CD8-positive, alpha-beta memory T cell (primary cell): Measurements from ENCODE around the gene HCK. TPM values are rescaled to one million over a fixed set of nuclear protein-coding genes. Genes with fewer than 3 reads are reported as not detected.

Experiments used
- CTCF ChIA-PET: fragments of 350-600 bp; sonication (Branson Sonifier 250); formaldehyde crosslinking; loops from one replicate; lab custom pipeline; 2021; ENCODE audit warnings: antibody characterized with exemption; lab: Charles Lee
- POLR2A ChIA-PET: fragments of 350-600 bp; sonication (Branson Sonifier 250); formaldehyde crosslinking; loops from one replicate; lab custom pipeline; 2021; ENCODE audit warnings: antibody characterized with exemption; lab: Charles Lee
- DNase-seq, 5 donors: peaks; one replicate each; pipeline versions ENCODE4 v3.0.0 to v3.0.0-alpha.2; 2020 to 2022; ENCODE audit warnings: mixed read lengths in 1 of 5
- H3K27ac ChIP-seq: one replicate; pipeline ENCODE4 v1.7.0; 2013; ENCODE audit warnings: low read depth, mild to moderate bottlenecking, low read length, moderate library complexity
- H3K27me3 ChIP-seq: 2 replicates; pipeline ENCODE4 v1.7.0; 2013; ENCODE audit warnings: low read length, mild to moderate bottlenecking; ENCODE audit not compliant: insufficient read depth, poor library complexity, severe bottlenecking
- H3K36me3 ChIP-seq: 2 replicates; pipeline ENCODE4 v1.7.0; 2013; ENCODE audit warnings: mild to moderate bottlenecking, low read length, moderate library complexity; ENCODE audit not compliant: insufficient read depth
- H3K4me1 ChIP-seq: 2 replicates; pipeline ENCODE4 v1.7.0; 2013; ENCODE audit warnings: mild to moderate bottlenecking, low read length, moderate library complexity; ENCODE audit not compliant: insufficient read depth
- H3K4me3 ChIP-seq: 2 replicates; pipeline ENCODE4 v1.7.0; 2013; ENCODE audit warnings: mild to moderate bottlenecking, low read length
- H3K9me3 ChIP-seq: 2 replicates; pipeline ENCODE4 v1.7.0; 2013; ENCODE audit warnings: mild to moderate bottlenecking, low read length
- H3K27ac Mint-ChIP-seq, 8 donors: one replicate each; pipeline ENCODE4 v1.8.0; 2020 to 2021; ENCODE audit warnings: mixed read lengths in 8 of 8, mild to moderate bottlenecking in 6 of 8, inconsistent platforms in 3 of 8, moderate library complexity in 3 of 8
- H3K27me3 Mint-ChIP-seq, 2 donors: one replicate each; pipeline ENCODE4 v1.8.0; 2020 to 2021; ENCODE audit warnings: mixed read lengths in 2 of 2, mild to moderate bottlenecking in 1 of 2, moderate library complexity in 1 of 2
- H3K36me3 Mint-ChIP-seq, 3 donors: one replicate each; pipeline ENCODE4 v1.8.0; 2020 to 2021; ENCODE audit warnings: mixed read lengths in 3 of 3, inconsistent platforms in 1 of 3, mild to moderate bottlenecking in 1 of 3
- H3K4me1 Mint-ChIP-seq, 3 donors: one replicate each; pipeline ENCODE4 v1.8.0; 2020 to 2021; ENCODE audit warnings: mixed read lengths in 3 of 3, inconsistent platforms in 1 of 3, mild to moderate bottlenecking in 1 of 3
- H3K4me3 Mint-ChIP-seq, 7 donors: one replicate each; pipeline ENCODE4 v1.8.0; 2020 to 2021; ENCODE audit warnings: mixed read lengths in 7 of 7, mild to moderate bottlenecking in 6 of 7, moderate library complexity in 4 of 7, inconsistent platforms in 2 of 7
- H3K9me3 Mint-ChIP-seq, 5 donors: one replicate each; pipeline ENCODE4 v1.8.0; 2020 to 2022; ENCODE audit warnings: mixed read lengths in 5 of 5, mild to moderate bottlenecking in 3 of 5, moderate library complexity in 2 of 5, inconsistent platforms in 1 of 5
- polyA plus RNA-seq: library from polyadenylated mRNA; unstranded; fragments of 300-500 nt; fragmentation: Illumina TruSeq; gene quantifications from one replicate; pipeline ENCODE4 v1.2.3, GENCODE V29; 2021
- total RNA-seq, 2 experiments: library from RNA; stranded (reverse); gene quantifications; one replicate each; pipeline ENCODE4 v1.2.3, GENCODE V29; 2021

Gene HCK
- total and polyA plus RNA-seq, 3 experiments from 2014 or later: 0.28 to 0.53 TPM; not detected in 1

- CTCF ChIA-PET: no interaction called here
- Mint-ChIP-seq H3K36me3 (peaks cover 0 to 42% (median 15%) of the 10 kb centered on the region in 3 donors), H3K27me3 (no peaks in the 10 kb centered on the region), H3K4me1 (peaks cover 22 to 46% (median 28%) of the 10 kb centered on the region in 3 donors), H3K4me3 (no peak overlapping the region), H3K27ac (peak overlapping the region in 1 of 8 donors; percentile 63), H3K9me3 (no peaks in the 10 kb centered on the region)
- H3K4me1 ChIP-seq: no peaks in the 10 kb centered on the region
- no peak overlapping the region for H3K4me3 ChIP-seq
- H3K9me3 ChIP-seq: no peaks in the 10 kb centered on the region
- DNase-seq: no peak
- no peak overlapping the region for H3K27ac ChIP-seq
- H3K36me3 ChIP-seq: no peaks in the 10 kb centered on the region
- POLR2A ChIA-PET: no interaction called here
- H3K27me3 ChIP-seq: no peaks in the 10 kb centered on the region
Measured at GRCh38 chr20:32129863-32130262, 77.8 kb downstream of the HCK start.

- H3K4me3 ChIP-seq: no peak overlapping the region
- H3K27me3 ChIP-seq: no peaks in the 10 kb centered on the region
- POLR2A ChIA-PET: no interaction called here
- CTCF ChIA-PET: no interaction called here
- no peaks in the 10 kb centered on the region for H3K4me1 ChIP-seq
- no peak overlapping the region for H3K27ac ChIP-seq
- H3K4me3 Mint-ChIP-seq: peak overlapping the region in 1 of 7 donors; percentile 13
- no peaks in the 10 kb centered on the region for H3K27me3 Mint-ChIP-seq
- peak overlapping the region in 2 of 8 donors; percentile 50 to 63 for H3K27ac Mint-ChIP-seq
- peaks cover 0 to 40% (median 16%) of the 10 kb centered on the region in 3 donors for H3K36me3 Mint-ChIP-seq
- no peaks in the 10 kb centered on the region for H3K9me3 Mint-ChIP-seq
- H3K9me3 ChIP-seq: no peaks in the 10 kb centered on the region
- no peak for DNase-seq
- peaks cover 22 to 46% (median 28%) of the 10 kb centered on the region in 3 donors for H3K4me1 Mint-ChIP-seq
- H3K36me3 ChIP-seq: peaks cover under 1% of the 10 kb centered on the region
Measured at GRCh38 chr20:32130352-32130751, 78.3 kb downstream of the HCK start.

DNA sequence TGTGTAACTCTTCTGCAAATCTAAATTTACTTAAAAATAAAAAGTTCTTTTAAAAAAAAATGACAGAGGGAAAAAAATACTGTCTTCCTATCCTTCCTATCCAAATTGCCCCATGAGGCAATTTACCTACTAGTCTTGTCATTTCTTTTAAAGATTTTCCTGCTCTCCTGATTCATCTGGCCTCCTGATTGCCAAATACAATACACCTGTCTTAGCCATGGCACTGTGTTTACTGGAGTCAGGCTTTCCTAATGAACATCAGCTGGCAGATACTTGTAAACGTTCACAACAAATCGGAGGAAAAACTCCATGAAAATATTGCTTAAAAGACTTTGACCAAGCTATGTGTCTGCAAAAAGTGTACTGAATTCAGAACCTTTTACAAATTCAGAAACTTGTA lies 78.9 kb downstream of the HCK start:
- peaks cover 21 to 46% (median 28%) of the 10 kb centered on the region in 3 donors for H3K4me1 Mint-ChIP-seq
- H3K27ac ChIP-seq: no peak overlapping the region
- H3K4me3 ChIP-seq: no peak overlapping the region
- H3K27me3 Mint-ChIP-seq: no peaks in the 10 kb centered on the region
- H3K9me3 ChIP-seq: no peaks in the 10 kb centered on the region
- no peaks in the 10 kb centered on the region for H3K9me3 Mint-ChIP-seq
- POLR2A ChIA-PET: no interaction called here
- peaks cover 7% of the 10 kb centered on the region for H3K36me3 ChIP-seq
- DNase-seq: no peak
- peaks cover 0 to 46% (median 17%) of the 10 kb centered on the region in 3 donors for H3K36me3 Mint-ChIP-seq
- no peak overlapping the region for H3K27ac Mint-ChIP-seq
- no peaks in the 10 kb centered on the region for H3K4me1 ChIP-seq
- CTCF ChIA-PET: no interaction called here
- no peak overlapping the region for H3K4me3 Mint-ChIP-seq
- H3K27me3 ChIP-seq: no peaks in the 10 kb centered on the region

DNA sequence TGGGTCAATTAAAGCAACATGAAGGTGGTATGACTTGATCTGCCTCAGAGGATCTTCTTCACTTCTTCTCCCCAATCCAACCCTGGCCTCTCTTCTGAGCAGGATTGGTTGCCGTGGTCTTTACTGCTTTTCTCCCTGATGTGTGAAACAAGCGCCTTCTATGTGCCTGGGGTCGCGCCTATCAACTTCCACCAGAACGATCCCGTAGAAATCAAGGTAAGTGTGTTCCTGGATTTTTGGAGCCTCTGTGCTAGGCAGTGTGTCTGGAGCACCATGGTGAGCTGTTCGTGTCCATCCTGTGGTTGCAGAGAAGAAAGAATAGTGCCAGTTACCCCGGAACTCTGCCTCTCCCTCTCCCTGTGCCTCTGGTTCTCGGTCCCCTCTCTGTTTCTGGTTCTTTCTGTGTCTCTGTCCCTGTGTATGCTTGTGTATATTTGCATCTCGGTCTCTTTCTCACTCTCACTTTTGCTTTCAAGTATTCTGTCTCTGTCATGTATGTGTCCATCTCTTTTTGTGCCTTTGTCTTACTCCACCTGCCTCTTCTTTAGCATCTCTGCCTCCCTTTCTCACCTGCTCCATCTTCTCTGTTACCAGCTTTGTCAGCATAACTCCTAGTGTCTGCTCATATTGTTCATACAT lies 81.0 kb downstream of the HCK start:
- DNase-seq: no peak
- Mint-ChIP-seq H3K27me3 (peaks cover 0 to 1% of the 10 kb centered on the region in 2 donors), H3K27ac (peak overlapping the region in 3 of 8 donors; percentile 8 to 62 (median 8)), H3K4me3 (no peak overlapping the region), H3K9me3 (no peaks in the 10 kb centered on the region), H3K4me1 (peaks cover 18 to 38% (median 28%) of the 10 kb centered on the region in 3 donors), H3K36me3 (peaks cover 5 to 57% (median 15%) of the 10 kb centered on the region in 3 donors)
- H3K9me3 ChIP-seq: no peaks in the 10 kb centered on the region
- ChIA-PET POLR2A (no interaction called here), CTCF (no interaction called here)
- H3K27ac ChIP-seq: no peak overlapping the region
- H3K4me1 ChIP-seq: no peaks in the 10 kb centered on the region
- H3K36me3 ChIP-seq: peaks cover 26% of the 10 kb centered on the region
- no peaks in the 10 kb centered on the region for H3K27me3 ChIP-seq
- no peak overlapping the region for H3K4me3 ChIP-seq

GRCh38 chr20:32134026-32134425 lies 82.0 kb downstream of the HCK start:
- Histone ChIP-seq H3K4me3 (no peak overlapping the region), H3K9me3 (no peaks in the 10 kb centered on the region), H3K27ac (no peak overlapping the region), H3K36me3 (peaks cover 30% of the 10 kb centered on the region), H3K27me3 (no peaks in the 10 kb centered on the region), H3K4me1 (no peaks in the 10 kb centered on the region)
- Mint-ChIP-seq H3K36me3 (peaks cover 5 to 65% (median 17%) of the 10 kb centered on the region in 3 donors), H3K9me3 (no peaks in the 10 kb centered on the region), H3K27ac (peak overlapping the region in 1 of 8 donors; percentile 26), H3K27me3 (peaks cover 0 to 1% of the 10 kb centered on the region in 2 donors), H3K4me1 (peaks cover 18 to 38% (median 28%) of the 10 kb centered on the region in 3 donors), H3K4me3 (no peak overlapping the region)
- ChIA-PET POLR2A (no interaction called here), CTCF (no interaction called here)
- DNase-seq: no peak

DNA sequence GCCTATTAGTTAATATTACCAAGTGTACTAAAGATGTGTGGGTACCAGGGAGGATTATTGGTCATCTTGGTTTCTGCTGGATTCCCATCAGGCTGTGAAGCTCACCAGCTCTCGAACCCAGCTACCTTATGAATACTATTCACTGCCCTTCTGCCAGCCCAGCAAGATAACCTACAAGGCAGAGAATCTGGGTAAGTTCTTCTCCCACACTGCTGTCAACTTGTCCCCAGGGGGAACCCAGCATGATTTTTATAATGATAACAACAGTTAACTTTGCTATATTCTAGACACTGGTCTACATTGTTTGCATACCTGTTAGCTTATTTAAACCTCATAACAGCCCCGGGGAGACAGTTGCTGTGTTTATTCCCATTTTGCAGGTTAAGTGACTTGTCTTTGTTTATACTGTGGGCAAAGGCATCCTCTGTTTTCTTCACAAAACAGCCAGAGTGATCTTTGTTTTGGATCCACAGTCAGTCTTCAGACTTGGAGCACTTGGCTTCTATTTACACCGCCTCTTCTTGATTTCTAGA lies 84.0 kb downstream of the HCK start:
- no peak overlapping the region for H3K4me3 ChIP-seq
- no peak for DNase-seq
- H3K4me1 Mint-ChIP-seq: peaks cover 14 to 24% (median 22%) of the 10 kb centered on the region in 3 donors
- H3K27me3 ChIP-seq: no peaks in the 10 kb centered on the region
- ChIA-PET CTCF (no interaction called here), POLR2A (no interaction called here)
- no peaks in the 10 kb centered on the region for H3K9me3 Mint-ChIP-seq
- no peaks in the 10 kb centered on the region for H3K9me3 ChIP-seq
- H3K27ac Mint-ChIP-seq: peak overlapping the region in 4 of 8 donors; percentile 26 to 84 (median 53)
- H3K36me3 Mint-ChIP-seq: peaks cover 11 to 77% (median 25%) of the 10 kb centered on the region in 3 donors
- peaks cover 46% of the 10 kb centered on the region for H3K36me3 ChIP-seq
- H3K4me1 ChIP-seq: no peaks in the 10 kb centered on the region
- H3K27ac ChIP-seq: no peak overlapping the region
- H3K4me3 Mint-ChIP-seq: no peak overlapping the region
- peaks cover 0 to 1% of the 10 kb centered on the region in 2 donors for H3K27me3 Mint-ChIP-seq

DNA sequence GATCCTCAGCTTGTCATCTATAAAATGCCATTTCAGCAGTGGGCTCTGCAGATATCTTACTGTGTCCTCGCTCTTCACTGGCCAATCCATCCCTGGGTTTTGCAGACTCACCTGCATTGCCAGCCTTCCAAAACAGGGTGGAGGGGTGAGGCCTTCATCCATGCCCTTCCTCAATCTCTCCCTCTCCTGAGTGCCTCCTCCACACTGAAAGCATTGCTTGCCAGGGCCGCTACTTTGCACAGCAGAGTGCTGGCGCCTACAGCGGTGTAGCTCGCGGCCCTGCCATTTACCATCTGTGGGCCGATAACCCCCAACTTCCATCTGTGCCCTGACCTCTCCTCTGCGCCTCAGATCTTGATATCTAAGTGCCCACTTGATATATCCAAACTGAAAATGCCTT lies 86.9 kb downstream of the HCK start:
- Histone ChIP-seq H3K4me1 (no peaks in the 10 kb centered on the region), H3K27ac (no peak overlapping the region), H3K36me3 (peaks cover 70% of the 10 kb centered on the region), H3K4me3 (no peak overlapping the region), H3K27me3 (no peaks in the 10 kb centered on the region), H3K9me3 (no peaks in the 10 kb centered on the region)
- ChIA-PET POLR2A (no interaction called here), CTCF (no interaction called here)
- DNase-seq: no peak
- no peak overlapping the region for H3K4me3 Mint-ChIP-seq
- peaks cover 0 to 1% of the 10 kb centered on the region in 2 donors for H3K27me3 Mint-ChIP-seq
- peaks cover 11 to 88% (median 30%) of the 10 kb centered on the region in 3 donors for H3K36me3 Mint-ChIP-seq
- H3K4me1 Mint-ChIP-seq: peaks cover 0 to 5% (median 3%) of the 10 kb centered on the region in 3 donors
- H3K9me3 Mint-ChIP-seq: no peaks in the 10 kb centered on the region
- no peak overlapping the region for H3K27ac Mint-ChIP-seq

DNA sequence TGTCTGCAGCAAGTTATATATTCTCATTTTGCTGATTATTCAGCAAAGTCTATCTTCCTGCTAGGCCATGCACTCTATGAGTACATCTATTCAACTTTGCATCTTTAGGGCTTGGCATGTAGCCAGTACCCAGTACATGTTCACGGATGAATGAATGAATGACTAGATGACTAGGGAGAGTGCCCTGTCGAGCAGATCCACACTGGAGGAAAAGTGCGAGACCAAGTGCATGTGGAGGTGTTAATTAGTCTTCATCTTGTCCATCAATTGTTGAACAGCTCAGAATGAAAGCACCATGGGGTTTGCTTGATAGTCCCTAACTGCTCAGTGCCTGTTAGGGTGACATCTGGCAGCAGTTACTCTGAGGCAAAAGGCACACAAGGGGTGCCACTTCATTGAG lies 87.9 kb downstream of the HCK start:
- Histone ChIP-seq H3K4me3 (no peak overlapping the region), H3K36me3 (peaks cover 79% of the 10 kb centered on the region), H3K9me3 (no peaks in the 10 kb centered on the region), H3K27ac (no peak overlapping the region), H3K27me3 (no peaks in the 10 kb centered on the region), H3K4me1 (no peaks in the 10 kb centered on the region)
- H3K4me1 Mint-ChIP-seq: peaks cover 0 to 5% (median 3%) of the 10 kb centered on the region in 3 donors
- H3K27me3 Mint-ChIP-seq: peaks cover 0 to 1% of the 10 kb centered on the region in 2 donors
- ChIA-PET CTCF (no interaction called here), POLR2A (no interaction called here)
- peaks cover 15 to 93% (median 33%) of the 10 kb centered on the region in 3 donors for H3K36me3 Mint-ChIP-seq
- H3K9me3 Mint-ChIP-seq: no peaks in the 10 kb centered on the region
- peak overlapping the region in 2 of 8 donors; percentile 38 to 56 for H3K27ac Mint-ChIP-seq
- no peak for DNase-seq
- H3K4me3 Mint-ChIP-seq: no peak overlapping the region
